ENCODE data around the gene KRTAP5-5.
"Not testable (repeated sequence)": the region's sequence is repeated elsewhere in the genome, so short reads cannot be mapped to it uniquely, and the experiment has no call there.

Gene KRTAP5-5

GRCh38 chr11:1629326-1630185 is at the start of gene KRTAP5-5:
TSS of gene KRTAP5-5 (plus strand) at chr11:1629775. CDS start at chr11:1629841, 66 bp downstream.
- no peak for DNase-seq

GRCh38 chr11:1581976-1582375 is 47.6 kb upstream of the KRTAP5-5 start:
- DNase-seq, result no peak

DNA sequence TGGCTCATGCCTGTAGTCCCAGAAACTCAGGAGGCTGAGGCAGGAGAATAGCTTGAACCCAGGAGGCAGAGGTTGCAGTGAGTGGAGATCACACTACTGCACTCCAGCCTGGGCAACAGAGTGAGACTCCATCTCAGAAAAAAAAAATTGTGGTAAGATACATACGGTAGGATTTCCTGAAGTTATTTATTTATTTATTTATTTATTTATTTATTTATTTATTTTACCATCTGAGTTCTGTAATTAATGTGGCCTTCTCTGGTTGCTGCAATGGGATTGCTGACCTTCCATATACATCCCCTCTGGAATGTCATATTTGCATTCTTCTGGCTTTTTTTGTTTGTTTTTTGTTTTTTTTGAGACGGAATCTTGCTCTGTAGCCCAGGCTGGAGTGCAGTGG is 46.7 kb upstream of the KRTAP5-5 start:
- not testable (repeated sequence) for DNase-seq

- DNase-seq, result not testable (repeated sequence)
These were observed 44.8 kb upstream of the KRTAP5-5 start, which contains the start of gene KRTAP5-1 for GRCh38 chr11:1584661-1585370. TSS of gene KRTAP5-1 (minus strand) at chr11:1585283. CDS start at chr11:1585249, 34 bp downstream.

GRCh38 chr11:1586699-1587098 is 42.9 kb upstream of the KRTAP5-5 start:
- DNase-seq, result no peak

- DNase-seq, result peak; percentile 60
These were observed 40.2 kb upstream of the KRTAP5-5 start for GRCh38 chr11:1589191-1589963.

DNA sequence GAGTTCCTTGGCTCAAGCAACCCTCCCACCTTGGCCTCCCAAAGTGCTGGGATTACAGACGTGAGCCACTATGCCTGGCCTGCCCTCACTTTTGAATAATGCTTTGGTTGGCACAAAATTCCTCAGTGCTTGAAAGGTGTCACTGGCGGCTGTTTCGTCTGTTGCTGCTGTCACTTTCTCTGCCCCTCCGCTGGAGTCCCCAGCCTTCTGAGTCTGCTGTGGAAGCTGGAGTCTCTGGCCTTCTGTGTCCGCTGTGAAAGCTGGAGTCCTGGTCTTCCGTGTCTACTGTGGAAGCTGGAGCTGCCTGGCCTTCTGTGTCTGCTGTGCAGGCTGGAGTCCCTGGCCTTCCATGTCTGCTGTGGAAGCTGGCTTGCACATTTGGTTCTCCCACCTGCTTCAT is 39.6 kb upstream of the KRTAP5-5 start:
- DNase-seq, result no peak

DNA sequence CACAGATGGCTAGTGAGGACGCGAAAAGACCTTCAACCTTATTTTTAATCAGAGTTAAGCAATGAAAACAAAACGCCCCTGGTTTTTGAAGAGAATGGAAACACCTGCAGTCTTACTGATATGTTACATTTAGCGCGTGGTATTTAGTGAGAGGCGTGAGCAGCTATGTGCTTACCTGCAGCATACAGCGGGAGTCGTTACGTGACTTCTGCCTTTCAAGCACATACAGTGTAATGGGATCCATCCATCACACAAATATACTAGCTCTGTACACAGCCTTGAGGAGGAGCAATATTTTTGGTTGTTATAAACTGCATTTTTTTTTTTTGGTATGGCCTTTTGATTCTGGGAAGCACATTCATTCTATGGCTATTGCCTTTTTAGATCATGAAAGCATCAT is 36.9 kb upstream of the KRTAP5-5 start:
- no peak for DNase-seq

DNA sequence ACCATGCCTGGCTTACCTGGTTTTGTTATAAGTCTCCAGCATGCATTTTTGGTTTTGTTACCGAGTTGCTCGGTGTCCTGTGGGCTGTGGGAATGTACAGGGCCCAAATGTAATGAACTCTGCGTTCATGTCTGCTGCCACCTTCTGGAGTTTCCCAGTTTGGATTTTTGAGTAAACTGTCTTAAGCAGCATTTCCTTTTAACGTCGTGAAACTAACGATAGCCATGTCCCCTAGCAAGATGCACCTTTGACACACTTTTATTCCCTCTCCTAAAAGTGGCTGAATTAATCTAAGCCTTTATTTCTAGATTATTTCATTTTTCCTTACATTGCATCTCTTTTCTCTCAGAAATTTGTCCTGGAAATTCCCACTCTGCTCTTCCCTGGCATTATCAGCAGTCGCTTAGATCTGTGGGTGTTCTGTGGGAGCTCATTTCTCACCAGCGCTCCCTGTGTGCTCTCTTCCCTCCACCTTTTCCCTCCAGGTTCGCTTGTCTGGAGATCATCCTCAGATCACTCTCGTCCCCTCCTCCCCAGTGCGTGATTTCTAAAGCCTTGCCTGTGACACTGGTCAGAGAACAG is 33.5 kb upstream of the KRTAP5-5 start:
- DNase-seq, result not testable (repeated sequence)

DNA sequence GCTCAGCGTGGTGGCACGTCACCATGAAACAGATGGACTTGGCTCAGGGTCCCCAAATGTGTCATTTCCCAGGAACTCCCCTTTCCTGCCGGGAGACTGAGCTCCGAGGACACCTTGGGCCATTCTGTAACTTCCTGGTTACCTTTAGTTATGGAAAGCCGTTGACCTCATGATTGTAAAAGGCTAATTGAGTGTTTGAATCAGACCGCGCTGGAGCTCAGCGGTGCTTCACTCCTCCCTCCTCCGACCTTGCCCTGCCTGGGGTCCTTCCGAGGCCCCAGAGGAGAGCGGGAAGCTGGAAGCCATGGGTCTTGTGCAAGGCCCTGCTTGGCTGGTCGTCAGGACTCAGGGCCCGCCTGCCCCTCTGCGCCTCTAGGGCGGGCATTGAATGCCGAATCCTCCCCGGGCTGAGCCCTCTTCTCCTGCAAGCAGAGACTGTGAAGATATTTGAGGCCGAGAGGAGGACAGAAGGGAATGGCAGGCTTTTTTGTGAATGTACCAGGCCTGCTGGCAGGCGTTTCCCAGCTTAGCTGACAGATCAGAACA is 32.9 kb upstream of the KRTAP5-5 start:
- not testable (repeated sequence) for DNase-seq

GRCh38 chr11:1597331-1597993 is 32.1 kb upstream of the KRTAP5-5 start:
- no peak for DNase-seq

DNA sequence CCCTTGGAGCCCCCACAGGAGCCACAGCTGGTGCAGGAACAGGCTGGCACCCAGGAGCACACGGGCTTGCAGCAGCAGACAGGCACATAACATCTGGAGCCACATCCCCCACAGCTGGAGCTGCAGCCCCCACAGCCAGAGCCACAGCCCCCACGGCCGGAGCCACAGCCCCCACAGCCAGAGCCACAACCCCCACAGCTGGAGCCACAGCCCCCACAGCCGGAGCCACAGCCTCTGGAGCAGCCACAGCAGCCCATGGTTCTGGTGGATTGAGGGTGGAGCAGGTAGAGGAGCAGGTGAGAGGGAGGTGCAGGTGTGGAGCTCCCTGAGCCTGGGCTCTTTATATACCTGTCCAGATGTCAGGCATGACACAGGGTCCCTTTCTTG is 31.6 kb upstream of the KRTAP5-5 start, which contains the start of gene KRTAP5-2:
Gene KRTAP5-2, minus strand, starts transcription at position 301 of the 387 bp plus-strand sequence. Its CDS starts 44 bp downstream, at position 257.
- DNase-seq, result no peak

DNA sequence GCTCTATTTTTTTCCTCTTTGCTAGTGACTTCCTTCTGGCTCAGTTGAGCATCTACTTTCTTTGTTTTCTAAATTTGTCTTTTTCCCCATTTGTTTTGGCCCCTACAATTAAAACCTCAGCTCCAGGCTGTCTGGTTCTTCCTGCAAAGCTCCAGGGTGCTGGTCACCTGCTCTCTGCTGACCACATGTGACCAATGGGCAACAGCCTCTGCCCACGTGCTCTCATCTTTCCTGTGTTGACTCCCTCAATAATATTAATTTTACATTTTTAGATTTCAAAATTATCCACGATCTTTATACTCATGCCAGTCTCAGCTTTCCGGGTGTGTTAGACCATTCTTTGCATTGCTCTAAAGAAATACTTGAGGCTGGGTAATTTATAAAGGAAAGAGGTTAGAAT is 31.2 kb upstream of the KRTAP5-5 start:
- DNase-seq, result not testable (repeated sequence)

DNA sequence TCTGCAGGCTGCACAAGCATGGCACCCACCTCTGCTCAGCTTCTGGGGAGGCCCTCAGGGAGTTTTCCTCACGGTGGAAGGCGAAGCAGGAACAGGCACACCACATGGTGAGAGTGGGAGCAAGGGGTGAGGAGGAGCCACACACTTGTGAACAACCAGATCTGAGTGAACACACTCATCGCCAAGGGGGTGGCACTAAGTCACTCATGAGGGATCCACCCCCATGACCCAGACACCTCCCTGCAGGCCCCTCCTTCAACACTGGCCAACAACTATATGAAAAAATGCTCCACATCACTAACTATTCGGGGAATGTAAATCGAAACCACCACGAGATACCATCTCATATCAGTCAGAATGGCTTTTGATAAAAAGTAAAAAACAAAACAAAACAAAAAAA is 30.8 kb upstream of the KRTAP5-5 start:
- DNase-seq, result peak; percentile 27

- DNase-seq, result no peak
These were observed 28.9 kb upstream of the KRTAP5-5 start for GRCh38 chr11:1600626-1601025.

- not testable (repeated sequence) for DNase-seq
These were observed 27.9 kb upstream of the KRTAP5-5 start for GRCh38 chr11:1601663-1602062.

DNA sequence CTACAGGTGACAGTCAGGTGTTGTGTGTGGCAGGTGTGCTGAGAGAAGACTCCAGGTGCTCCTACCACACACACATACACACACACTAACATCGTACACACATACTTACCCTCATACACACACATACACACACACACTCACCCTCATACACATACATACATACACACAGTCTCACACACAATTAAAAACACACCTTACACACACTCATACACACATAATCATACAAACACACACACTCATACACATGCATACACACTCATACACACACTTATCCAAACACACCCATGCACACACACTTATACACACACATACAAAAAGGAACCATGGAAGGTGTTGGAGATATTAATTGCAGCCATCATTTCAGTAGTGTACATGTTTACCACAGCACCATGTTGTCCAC is 25.9 kb upstream of the KRTAP5-5 start:
- DNase-seq, result no peak

DNA sequence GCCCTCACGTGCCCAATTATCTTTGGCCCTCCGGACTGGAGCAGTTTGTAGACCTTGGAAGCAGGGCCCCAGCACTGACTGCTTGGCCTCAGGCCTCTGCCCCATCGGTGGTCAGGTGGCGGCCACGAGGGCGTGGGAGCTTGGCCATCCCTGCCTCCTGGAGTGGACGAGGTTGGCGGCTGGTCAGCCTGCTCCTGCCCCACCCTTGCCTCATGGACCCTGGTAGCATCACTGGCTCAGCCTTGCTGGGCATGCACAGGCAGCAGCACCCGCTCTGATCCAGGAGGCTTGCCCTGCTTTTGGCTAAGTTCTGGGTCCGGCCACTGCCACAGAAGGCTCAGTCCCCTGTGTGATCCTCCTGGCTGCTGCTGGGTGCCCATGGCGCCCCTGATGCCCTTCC is 25.4 kb upstream of the KRTAP5-5 start:
- DNase-seq, result no peak

GRCh38 chr11:1604711-1605110 is 24.9 kb upstream of the KRTAP5-5 start:
- DNase-seq, result no peak

DNA sequence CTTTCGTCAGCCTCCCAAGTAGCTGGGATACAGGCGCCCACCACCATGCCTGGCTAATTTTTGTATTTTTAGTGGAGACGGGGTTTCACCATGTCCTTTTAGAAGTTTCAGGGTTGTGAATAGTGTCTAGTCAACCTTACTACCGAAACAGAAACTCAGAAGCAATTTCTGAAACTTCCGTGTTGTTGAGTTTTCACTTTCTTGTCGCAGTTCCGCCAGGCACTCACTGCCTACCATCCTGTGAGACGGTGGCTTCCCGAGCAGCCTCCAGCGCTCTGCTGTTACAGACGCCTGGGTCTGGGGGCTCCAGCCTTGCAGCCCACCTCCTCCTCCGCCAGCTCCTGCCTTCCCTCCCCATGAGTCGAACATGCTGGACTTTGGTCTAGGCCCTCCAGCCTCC is 23.7 kb upstream of the KRTAP5-5 start:
- peak; percentile 37 for DNase-seq

GRCh38 chr11:1607156-1607845 is 22.3 kb upstream of the KRTAP5-5 start:
- not testable (repeated sequence) for DNase-seq

Measured in CD4-positive, alpha-beta T cell treated with Interleukin-10 for 1 hour (primary cell).